H9 (cell line): ENCODE results near the gene MCEE. TPM values are rescaled to one million over a fixed set of nuclear protein-coding genes. Genes with fewer than 3 reads are reported as not detected.

Experiments
- DNase-seq: peaks from one replicate; pipeline ENCODE4 v3.0.0-alpha.2; 2017
- H2AFZ ChIP-seq: one replicate; pipeline ENCODE4 v1.6.1; 2013; ENCODE audit warnings: mild to moderate bottlenecking, low read length, control low read depth, moderate library complexity
- H2AK5ac ChIP-seq: 2 replicates; pipeline ENCODE4 v1.6.1; 2013; ENCODE audit warnings: low read length, control low read depth, mixed read lengths; ENCODE audit not compliant: insufficient read length
- H2BK120ac ChIP-seq: one replicate; pipeline ENCODE4 v1.6.1; 2013; ENCODE audit warnings: low read depth, mild to moderate bottlenecking, low read length, control low read depth, inconsistent platforms; ENCODE audit not compliant: poor library complexity, severe bottlenecking
- H2BK12ac ChIP-seq: 2 replicates; pipeline ENCODE4 v1.6.1; 2013; ENCODE audit warnings: low read length, control low read depth, mixed read lengths, low read depth; ENCODE audit not compliant: insufficient read length
- H2BK15ac ChIP-seq: 2 replicates; pipeline ENCODE4 v1.6.1; 2013; ENCODE audit warnings: low read depth, low read length, control low read depth
- H2BK20ac ChIP-seq: one replicate; pipeline ENCODE4 v1.6.1; 2013; ENCODE audit warnings: low read depth, mild to moderate bottlenecking, low read length, control low read depth, inconsistent platforms; ENCODE audit not compliant: poor library complexity, severe bottlenecking
- H2BK5ac ChIP-seq: 2 replicates; pipeline ENCODE4 v1.6.1; 2013; ENCODE audit warnings: low read length, control low read depth, mixed read lengths; ENCODE audit not compliant: insufficient read length
- H3K14ac ChIP-seq: 2 replicates; pipeline ENCODE4 v1.6.1; 2013; ENCODE audit warnings: low read length, control low read depth; ENCODE audit not compliant: insufficient read depth
- H3K18ac ChIP-seq: 2 replicates; pipeline ENCODE4 v1.6.1; 2013; ENCODE audit warnings: low read depth, mild to moderate bottlenecking, mixed read lengths, low read length, control low read depth; ENCODE audit not compliant: insufficient read length
- H3K23ac ChIP-seq: 2 replicates; pipeline ENCODE4 v1.6.1; 2013; ENCODE audit warnings: low read length, control low read depth, mixed read lengths, low read depth; ENCODE audit not compliant: insufficient read length
- H3K23me2 ChIP-seq: 2 replicates; pipeline ENCODE4 v1.6.1; 2013; ENCODE audit warnings: low read depth, mild to moderate bottlenecking, mixed read lengths, low read length, control low read depth; ENCODE audit not compliant: insufficient read length, poor library complexity, severe bottlenecking
- H3K27ac ChIP-seq: 2 replicates; pipeline ENCODE4 v1.5.1; 2013; ENCODE audit warnings: low read length, control low read depth, mixed read lengths, low read depth; ENCODE audit not compliant: insufficient read length
- H3K27me3 ChIP-seq: 2 replicates; pipeline ENCODE4 v1.6.1; 2013; ENCODE audit warnings: low read length, control low read depth, inconsistent platforms; ENCODE audit not compliant: insufficient read depth
- H3K4ac ChIP-seq: 2 replicates; pipeline ENCODE4 v1.6.1; 2013; ENCODE audit warnings: low read depth, mild to moderate bottlenecking, control low read depth, inconsistent platforms, low read length, moderate library complexity
- H3K4me1 ChIP-seq: 2 replicates; pipeline ENCODE4 v1.6.1; 2013; ENCODE audit warnings: low read length, control low read depth, inconsistent platforms; ENCODE audit not compliant: insufficient read depth
- H3K4me2 ChIP-seq: 2 replicates; pipeline ENCODE4 v1.6.1; 2013; ENCODE audit warnings: low read length, control low read depth, mixed read lengths; ENCODE audit not compliant: insufficient read length, insufficient read depth
- H3K56ac ChIP-seq: 2 replicates; pipeline ENCODE4 v1.6.1; 2013; ENCODE audit warnings: low read depth, mild to moderate bottlenecking, mixed read lengths, low read length, control low read depth; ENCODE audit not compliant: insufficient read length
- H3K79me1 ChIP-seq: 2 replicates; pipeline ENCODE4 v1.6.1; 2013; ENCODE audit warnings: low read depth, mild to moderate bottlenecking, moderate library complexity, low read length, control low read depth, inconsistent platforms; ENCODE audit not compliant: insufficient read depth, poor library complexity, severe bottlenecking
- H3K79me2 ChIP-seq: 2 replicates; pipeline ENCODE4 v1.6.1; 2013; ENCODE audit warnings: low read length, control low read depth, inconsistent platforms; ENCODE audit not compliant: insufficient read depth
- H3K9ac ChIP-seq: 2 replicates; pipeline ENCODE4 v1.6.1; 2013; ENCODE audit warnings: low read length, control low read depth, mixed read lengths; ENCODE audit not compliant: insufficient read length; ENCODE audit errors: extremely low read depth
- H3K9me3 ChIP-seq: one replicate; pipeline ENCODE4 v1.6.1; 2013; ENCODE audit warnings: low read depth, low read length, inconsistent platforms; ENCODE audit not compliant: control insufficient read depth
- H3T11ph ChIP-seq: one replicate; pipeline ENCODE4 v1.6.1; 2013; ENCODE audit warnings: mild to moderate bottlenecking, low read length, control low read depth, inconsistent platforms
- H4K20me1 ChIP-seq: one replicate; pipeline ENCODE4 v1.6.1; 2013; ENCODE audit not compliant: control insufficient read depth, insufficient read length, insufficient read depth
- H4K5ac ChIP-seq: 2 replicates; pipeline ENCODE4 v1.6.1; 2013; ENCODE audit warnings: low read depth, mild to moderate bottlenecking, mixed read lengths, low read length, control low read depth; ENCODE audit not compliant: insufficient read length
- H4K8ac ChIP-seq: replicated peaks from 2 replicates; pipeline ENCODE4 v1.6.1; 2013; ENCODE audit warnings: low read length, control low read depth, mixed read lengths, low read depth; ENCODE audit not compliant: insufficient read length
- H4K91ac ChIP-seq: 2 replicates; pipeline ENCODE4 v1.6.1; 2013; ENCODE audit warnings: low read depth, mild to moderate bottlenecking, moderate library complexity, mixed read lengths, low read length, control low read depth; ENCODE audit not compliant: insufficient read length
- H3K27ac Mint-ChIP-seq, 3 experiments: 2 replicates in 2 of 3; 3 replicates in 1 of 3; pipeline ENCODE4 v1.8.0; 2020 to 2021; ENCODE audit warnings: mixed read lengths in 3 of 3, mild to moderate bottlenecking in 1 of 3, moderate library complexity in 1 of 3
- H3K27me3 Mint-ChIP-seq: 2 replicates; pipeline ENCODE4 v1.8.0; 2021; ENCODE audit warnings: low read depth, mild to moderate bottlenecking, moderate library complexity, mixed read lengths
- H3K36me3 Mint-ChIP-seq, 3 experiments: 2 replicates in 2 of 3; 3 replicates in 1 of 3; pipeline ENCODE4 v1.8.0; 2020 to 2021; ENCODE audit warnings: low read depth in 3 of 3, mixed read lengths in 3 of 3; ENCODE audit not compliant: insufficient read depth in 1 of 3
- H3K4me1 Mint-ChIP-seq, 2 experiments: 2 replicates each; pipeline ENCODE4 v1.8.0; 2020; ENCODE audit warnings: mixed read lengths in 2 of 2
- H3K4me3 Mint-ChIP-seq, 2 experiments: 2 replicates in 1 of 2; 3 replicates in 1 of 2; pipeline ENCODE4 v1.8.0; 2020 to 2021; ENCODE audit warnings: mild to moderate bottlenecking in 2 of 2, mixed read lengths in 2 of 2, moderate library complexity in 1 of 2
- H3K9me3 Mint-ChIP-seq, 2 experiments: 2 replicates in 1 of 2; 3 replicates in 1 of 2; pipeline ENCODE4 v1.8.0; 2020; ENCODE audit warnings: mild to moderate bottlenecking in 2 of 2, mixed read lengths in 2 of 2, moderate library complexity in 1 of 2
- CTCF ChIP-seq: fragments of 200-600 bp; sonication (generic); conservative IDR thresholded peaks from 3 replicates; pipeline ENCODE4 v1.8.0; 2021; ENCODE audit warnings: antibody characterized with exemption, mild to moderate bottlenecking
- WGBS: extraction: QIAGEN DNeasy Blood & Tissue Kit; methylation state at CpG from one replicate; pipeline ENCODE4 v1.1.7; 2013; ENCODE audit warnings: missing lambda C conversion rate, low lambda C conversion rate, mixed read lengths; ENCODE audit not compliant: insufficient read length; ENCODE audit errors: extremely low coverage; 5-methylcytosine and 5-hydroxymethylcytosine counted together
- total RNA-seq: library from RNA; stranded (reverse); gene quantifications from 2 replicates; pipeline ENCODE4 v1.2.1, GENCODE V29; 2021

Gene MCEE
- total RNA-seq, 1 experiment from 2014 or later = 12.5 TPM

GRCh38 chr2:71078624-71079023, 51.4 kb downstream of the MCEE start:
- no peak overlapping the region for H3K23ac ChIP-seq
- H2BK5ac ChIP-seq = no peak overlapping the region
- H3K79me2 ChIP-seq = no peaks in the 10 kb centered on the region
- H3K36me3 Mint-ChIP-seq = peaks cover 13 to 48% (median 32%) of the 10 kb centered on the region in 3 experiments; a peak in 6 of 7 replicates
- H3K4me3 Mint-ChIP-seq = no peak overlapping the region
- TF ChIP-seq CTCF = no peak
- no peak overlapping the region for H2BK15ac ChIP-seq
- no peaks in the 10 kb centered on the region for H3K79me1 ChIP-seq
- no peaks in the 10 kb centered on the region for H3K27me3 Mint-ChIP-seq
- H3K4me2 ChIP-seq = no peak overlapping the region
- H2BK12ac ChIP-seq = no peak overlapping the region
- H3K18ac ChIP-seq = no peak overlapping the region
- no peak overlapping the region for H3K56ac ChIP-seq
- no peaks in the 10 kb centered on the region for H4K20me1 ChIP-seq
- no peak overlapping the region for H2BK20ac ChIP-seq
- H3K9me3 Mint-ChIP-seq = no peaks in the 10 kb centered on the region
- no peak overlapping the region for H3K27ac Mint-ChIP-seq
- H2AK5ac ChIP-seq = no peak overlapping the region
- H3K27me3 ChIP-seq = no peaks in the 10 kb centered on the region
- no CpG with 5 or more reads among the region's 3 CpGs for WGBS
- H3K14ac ChIP-seq = no peak overlapping the region
- no peak overlapping the region for H2BK120ac ChIP-seq
- DNase-seq = no peak
- H4K91ac ChIP-seq = no peak overlapping the region
- no peak overlapping the region for H3T11ph ChIP-seq
- no peak overlapping the region for H4K8ac ChIP-seq
- no peaks in the 10 kb centered on the region for H3K4me1 ChIP-seq
- no peaks in the 10 kb centered on the region for H3K9me3 ChIP-seq
- peaks cover 9 to 10% of the 10 kb centered on the region in 2 experiments for H3K4me1 Mint-ChIP-seq
- H4K5ac ChIP-seq = no peak overlapping the region
- no peak overlapping the region for H3K4ac ChIP-seq
- no peak overlapping the region for H2AFZ ChIP-seq
- H3K27ac ChIP-seq = no peak overlapping the region
- no peaks in the 10 kb centered on the region for H3K23me2 ChIP-seq
- no peak overlapping the region for H3K9ac ChIP-seq
